OCI-LY1 (cell line): ENCODE measurements around the gene ATP13A4.

ENCODE experiments used
- EZH2 ChIP-seq: fragments of 200-600 bp; sonication (generic), shearing (Covaris generic); IDR thresholded peaks from 2 replicates; pipeline ENCODE4 v1.8.0; 2017; ENCODE audit warnings: borderline replicate concordance, mixed run types, mild to moderate bottlenecking, antibody characterized with exemption, low read length, moderate library complexity, mixed read lengths
- TF ChIP-seq, protein P1 (sequence below): fragments of 200-600 bp; sonication (generic), shearing (Covaris generic); IDR thresholded peaks from 2 replicates; pipeline ENCODE4 v1.5.1; 2017; ENCODE audit warnings: mild to moderate bottlenecking, antibody characterized with exemption, low read length, moderate library complexity, mixed read lengths

DNA sequence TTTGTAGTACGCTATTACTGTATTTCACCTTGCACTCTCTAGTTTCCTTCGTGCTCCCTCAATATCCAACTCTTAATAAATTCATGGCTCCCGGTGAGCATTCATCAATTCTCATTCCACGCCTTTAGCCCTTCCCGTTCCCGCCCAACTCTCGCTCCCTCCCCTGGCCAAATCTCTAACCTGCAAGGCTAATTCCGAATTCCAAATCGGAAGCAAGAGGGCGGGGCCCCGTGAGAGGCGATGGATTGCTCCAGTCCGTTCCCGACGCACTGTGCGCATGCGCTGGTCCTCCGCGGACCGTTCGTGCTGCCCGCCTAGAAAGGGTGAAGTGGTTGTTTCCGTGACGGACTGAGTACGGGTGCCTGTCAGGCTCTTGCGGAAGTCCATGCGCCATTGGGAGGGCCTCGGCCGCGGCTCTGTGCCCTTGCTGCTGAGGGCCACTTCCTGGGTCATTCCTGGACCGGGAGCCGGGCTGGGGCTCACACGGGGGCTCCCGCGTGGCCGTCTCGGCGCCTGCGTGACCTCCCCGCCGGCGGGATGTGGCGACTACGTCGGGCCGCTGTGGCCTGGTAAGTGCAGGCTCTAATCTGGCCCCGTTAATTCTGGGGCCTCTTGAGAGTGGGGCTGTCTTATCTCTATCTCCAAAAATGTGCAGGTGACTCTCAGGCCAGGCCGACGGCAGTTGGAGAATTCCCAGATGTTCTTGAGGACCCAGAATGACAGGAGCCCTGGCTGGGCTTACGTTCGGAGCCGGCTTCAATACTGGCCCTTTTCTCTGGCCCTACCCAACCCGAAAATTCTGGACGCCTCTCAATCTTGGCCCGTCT lies 38.4 kb upstream of the ATP13A4 start, which contains the start of gene OPA1:
- TF ChIP-seq, protein P1, sequence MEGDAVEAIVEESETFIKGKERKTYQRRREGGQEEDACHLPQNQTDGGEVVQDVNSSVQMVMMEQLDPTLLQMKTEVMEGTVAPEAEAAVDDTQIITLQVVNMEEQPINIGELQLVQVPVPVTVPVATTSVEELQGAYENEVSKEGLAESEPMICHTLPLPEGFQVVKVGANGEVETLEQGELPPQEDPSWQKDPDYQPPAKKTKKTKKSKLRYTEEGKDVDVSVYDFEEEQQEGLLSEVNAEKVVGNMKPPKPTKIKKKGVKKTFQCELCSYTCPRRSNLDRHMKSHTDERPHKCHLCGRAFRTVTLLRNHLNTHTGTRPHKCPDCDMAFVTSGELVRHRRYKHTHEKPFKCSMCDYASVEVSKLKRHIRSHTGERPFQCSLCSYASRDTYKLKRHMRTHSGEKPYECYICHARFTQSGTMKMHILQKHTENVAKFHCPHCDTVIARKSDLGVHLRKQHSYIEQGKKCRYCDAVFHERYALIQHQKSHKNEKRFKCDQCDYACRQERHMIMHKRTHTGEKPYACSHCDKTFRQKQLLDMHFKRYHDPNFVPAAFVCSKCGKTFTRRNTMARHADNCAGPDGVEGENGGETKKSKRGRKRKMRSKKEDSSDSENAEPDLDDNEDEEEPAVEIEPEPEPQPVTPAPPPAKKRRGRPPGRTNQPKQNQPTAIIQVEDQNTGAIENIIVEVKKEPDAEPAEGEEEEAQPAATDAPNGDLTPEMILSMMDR = no peak
- no peak for TF ChIP-seq EZH2
